HG03066 (cell line): ENCODE data around the gene IGFBP1.
"Not testable (repeated sequence)": the region's sequence is repeated elsewhere in the genome, so short reads cannot be mapped to it uniquely, and the experiment has no call there.

Experiments used
- ATAC-seq: cut with Tn5 transposase; IDR thresholded peaks from one replicate; pipeline ENCODE4 v1.9.1; 2021; ENCODE audit warnings: low read depth; ENCODE audit not compliant: unreplicated experiment

IGFBP1 gene

DNA sequence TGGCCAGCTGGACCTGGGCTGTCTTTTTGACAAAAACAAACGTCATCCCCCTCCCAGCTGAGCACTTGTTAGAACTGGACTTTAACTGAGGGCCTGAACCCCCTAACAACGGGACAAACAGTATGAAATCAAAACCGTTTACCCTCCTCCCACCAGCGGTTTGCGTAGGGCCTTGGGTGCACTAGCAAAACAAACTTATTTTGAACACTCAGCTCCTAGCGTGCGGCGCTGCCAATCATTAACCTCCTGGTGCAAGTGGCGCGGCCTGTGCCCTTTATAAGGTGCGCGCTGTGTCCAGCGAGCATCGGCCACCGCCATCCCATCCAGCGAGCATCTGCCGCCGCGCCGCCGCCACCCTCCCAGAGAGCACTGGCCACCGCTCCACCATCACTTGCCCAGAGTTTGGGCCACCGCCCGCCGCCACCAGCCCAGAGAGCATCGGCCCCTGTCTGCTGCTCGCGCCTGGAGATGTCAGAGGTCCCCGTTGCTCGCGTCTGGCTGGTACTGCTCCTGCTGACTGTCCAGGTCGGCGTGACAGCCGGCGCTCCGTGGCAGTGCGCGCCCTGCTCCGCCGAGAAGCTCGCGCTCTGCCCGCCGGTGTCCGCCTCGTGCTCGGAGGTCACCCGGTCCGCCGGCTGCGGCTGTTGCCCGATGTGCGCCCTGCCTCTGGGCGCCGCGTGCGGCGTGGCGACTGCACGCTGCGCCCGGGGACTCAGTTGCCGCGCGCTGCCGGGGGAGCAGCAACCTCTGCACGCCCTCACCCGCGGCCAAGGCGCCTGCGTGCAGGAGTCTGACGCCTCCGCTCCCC, at the start of gene IGFBP1:
Gene IGFBP1 (plus strand): TSS at position 304 of the 808 bp plus-strand sequence. CDS start 165 bp downstream, at position 469.
- ATAC-seq, result no peak

DNA sequence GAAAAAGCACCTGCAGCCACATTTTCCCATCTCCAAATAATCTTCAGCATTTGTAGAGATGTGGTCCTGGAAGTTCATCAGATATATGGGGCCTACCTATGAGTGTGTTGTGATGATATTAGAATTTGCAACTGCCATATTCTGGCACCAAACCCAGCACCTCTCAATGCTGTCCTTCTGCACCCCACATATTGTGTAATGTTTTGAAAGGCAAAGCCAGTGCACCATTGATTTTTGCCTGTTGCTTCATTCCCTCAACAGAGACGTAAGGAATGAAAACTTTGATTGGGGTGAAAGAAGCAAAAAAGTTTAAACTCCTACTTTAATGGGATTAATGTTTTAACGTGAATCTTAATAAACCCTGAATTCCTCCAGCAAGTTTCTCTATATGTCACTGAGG, 49.4 kb upstream of the IGFBP1 start:
- not testable (repeated sequence) for ATAC-seq

DNA sequence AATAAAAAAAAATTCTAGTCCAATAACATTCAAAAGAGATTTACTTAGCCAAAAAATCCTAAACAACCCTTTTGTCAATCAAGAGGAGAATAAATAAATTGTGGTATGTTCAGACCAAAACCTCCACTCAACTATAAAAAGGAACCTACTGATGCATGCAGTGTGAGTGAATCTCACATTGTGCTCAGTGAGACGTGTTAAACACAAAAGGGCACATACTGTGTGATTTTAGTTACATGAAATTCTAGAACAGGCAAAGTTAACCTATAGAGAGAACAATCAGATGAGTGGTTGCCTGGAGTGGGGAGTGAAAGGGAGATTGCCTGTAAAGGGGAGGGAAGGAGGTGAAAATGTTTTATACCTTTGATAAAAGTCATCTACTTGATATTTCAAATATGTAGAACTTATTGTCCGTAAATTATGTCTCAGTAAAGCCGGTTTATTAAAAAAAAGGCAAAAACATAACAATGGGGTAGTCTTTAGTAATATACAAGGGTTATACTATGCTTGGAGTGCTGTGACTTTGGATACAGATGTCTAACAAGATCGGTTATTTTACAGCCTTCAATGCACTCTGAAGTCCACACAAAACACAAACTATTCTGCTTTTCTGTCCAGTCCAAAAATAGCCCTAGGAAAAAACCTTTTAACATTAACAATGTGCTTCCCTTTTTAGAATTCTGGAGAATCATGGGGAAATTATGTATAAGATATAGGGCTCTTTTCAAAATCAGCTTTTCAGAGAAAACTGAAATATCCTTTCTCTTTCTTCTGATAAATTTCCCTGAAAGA, 46.2 kb upstream of the IGFBP1 start:
- not testable (repeated sequence) for ATAC-seq

DNA sequence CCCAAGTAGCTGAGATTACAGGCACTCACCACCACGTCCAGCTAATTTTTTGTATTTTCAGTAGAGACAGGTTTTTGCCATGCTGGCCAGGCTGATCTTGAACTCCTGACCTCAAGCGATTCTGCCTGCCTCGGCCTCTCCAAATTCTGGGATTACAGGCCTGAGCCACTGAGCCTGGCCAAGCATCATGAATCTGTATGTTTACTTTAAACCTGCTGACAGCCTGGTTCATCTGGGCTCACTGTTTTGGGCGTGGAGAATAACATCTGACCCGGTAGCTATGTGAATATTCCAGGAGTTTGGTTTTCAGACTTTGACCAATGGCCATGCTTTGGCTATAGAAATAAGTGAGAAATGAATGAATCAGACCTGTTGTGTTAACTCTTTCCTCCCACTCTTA, 41.8 kb upstream of the IGFBP1 start:
- not testable (repeated sequence) for ATAC-seq

DNA sequence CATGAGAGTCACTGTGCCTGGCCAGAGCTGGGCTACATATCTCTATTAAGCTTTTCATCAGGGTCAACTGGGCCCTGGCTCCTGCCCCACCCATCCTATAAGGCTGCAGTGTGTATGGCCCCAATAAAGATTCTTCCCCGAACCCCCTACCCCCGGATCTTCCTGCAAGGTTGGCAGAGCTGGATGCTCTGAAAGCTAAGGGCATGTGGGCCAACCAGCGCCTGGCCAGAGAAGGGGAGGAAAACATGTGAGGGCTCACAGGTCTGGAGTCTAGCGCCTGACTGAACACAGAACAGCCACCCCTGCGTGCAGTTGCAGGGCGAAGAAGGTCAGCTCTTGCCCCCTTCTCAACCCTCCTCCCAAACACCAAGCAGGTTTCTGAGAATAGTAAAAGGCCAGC, 39.6 kb upstream of the IGFBP1 start:
- ATAC-seq, result not testable (repeated sequence)

DNA sequence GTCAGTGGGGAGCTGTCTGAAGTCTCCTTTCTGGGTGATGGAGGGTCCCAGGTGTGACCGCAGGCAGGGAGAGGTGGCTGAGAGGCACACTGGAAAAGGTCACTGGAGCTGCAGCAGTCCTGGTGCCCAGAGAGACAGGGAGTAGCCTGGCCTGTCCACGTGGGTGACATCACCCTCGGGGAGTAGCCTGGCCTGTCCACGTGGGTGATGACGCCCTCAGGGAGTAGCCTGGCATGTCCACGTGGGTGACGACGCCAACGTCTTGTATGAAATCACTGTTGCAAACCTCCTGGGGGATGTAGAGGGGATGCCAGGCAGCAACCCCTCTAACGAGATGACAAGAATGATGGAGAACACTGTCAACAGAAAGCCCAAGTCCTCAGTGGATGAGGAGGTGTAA, 35.3 kb upstream of the IGFBP1 start:
- not testable (repeated sequence) for ATAC-seq

DNA sequence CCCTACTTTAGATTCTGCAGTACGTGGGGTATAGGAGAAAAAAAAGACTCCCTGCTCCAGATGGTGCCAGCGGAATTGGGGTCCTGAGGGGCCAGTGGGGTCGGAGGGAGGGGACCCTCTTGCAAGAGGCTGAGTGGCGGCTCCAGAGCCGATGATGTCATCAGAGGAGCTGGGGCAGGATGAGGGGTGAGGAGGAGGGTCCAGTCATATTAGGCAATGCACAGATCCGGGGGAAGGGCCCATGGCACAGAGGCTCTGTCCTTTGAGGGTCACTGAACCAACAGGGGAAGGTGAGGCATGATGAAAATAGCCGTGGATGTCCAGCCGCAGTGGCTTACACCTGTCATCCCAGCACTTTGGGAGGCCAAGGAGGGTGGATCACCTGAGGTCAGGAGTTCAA, 34.8 kb upstream of the IGFBP1 start:
- not testable (repeated sequence) for ATAC-seq

DNA sequence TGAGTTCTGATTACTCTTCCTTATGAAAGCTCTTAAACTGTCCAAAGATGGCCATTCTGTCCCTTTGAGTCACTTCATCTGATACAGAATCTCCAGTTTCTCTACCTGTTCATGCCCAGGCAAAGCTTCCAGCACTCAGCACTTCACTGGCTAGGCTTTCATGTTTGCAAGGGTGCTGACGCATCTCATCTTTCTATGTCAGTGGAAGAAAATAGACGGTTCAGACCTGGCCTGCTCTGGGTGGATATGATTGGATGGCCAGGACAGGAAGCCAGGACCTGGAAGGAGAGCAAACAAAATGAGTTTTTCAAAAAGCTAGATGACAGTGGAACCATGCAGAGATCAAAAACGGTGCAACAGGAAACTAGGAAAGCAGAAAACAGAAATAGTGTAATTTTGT, 32.6 kb upstream of the IGFBP1 start:
- ATAC-seq, result not testable (repeated sequence)

DNA sequence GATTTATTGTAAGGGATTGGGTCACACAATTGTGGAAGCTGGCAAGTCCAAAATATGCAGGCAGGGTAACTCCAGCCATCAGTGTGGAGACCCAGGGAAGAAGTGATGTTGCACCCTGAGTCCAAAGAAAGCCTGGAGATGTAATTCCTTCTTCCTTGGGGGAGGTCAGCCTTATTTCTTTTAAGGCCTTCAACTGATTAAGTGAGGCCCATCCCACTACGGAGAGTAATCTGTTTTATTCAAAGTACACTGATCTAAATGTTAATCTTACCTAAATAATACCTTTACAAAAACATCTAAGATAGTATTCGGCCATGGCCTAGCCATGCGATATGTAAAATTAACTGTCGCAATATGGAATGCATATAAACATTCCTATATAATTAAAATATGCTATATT, 31.4 kb upstream of the IGFBP1 start:
- not testable (repeated sequence) for ATAC-seq

DNA sequence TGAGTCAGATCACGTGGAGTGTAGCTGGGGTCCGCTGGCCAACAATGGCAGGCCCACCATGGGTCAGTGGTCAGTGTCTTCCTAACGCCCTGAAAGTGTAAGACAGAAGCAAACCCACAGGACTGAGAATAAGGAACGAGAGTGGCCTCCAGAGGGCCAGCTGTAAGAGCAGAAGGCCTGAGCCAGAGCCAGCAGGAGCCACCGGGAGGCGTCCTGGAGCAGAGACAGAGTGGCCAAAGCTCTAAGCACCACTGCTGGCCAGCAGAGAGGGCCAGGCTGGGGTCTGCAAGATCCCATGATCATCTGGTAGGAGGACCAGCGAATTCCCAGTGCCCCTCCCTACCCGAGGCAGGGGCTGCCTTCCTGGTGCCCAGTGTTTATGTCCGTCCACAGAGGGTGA, 24.6 kb upstream of the IGFBP1 start:
- ATAC-seq, result no peak

DNA sequence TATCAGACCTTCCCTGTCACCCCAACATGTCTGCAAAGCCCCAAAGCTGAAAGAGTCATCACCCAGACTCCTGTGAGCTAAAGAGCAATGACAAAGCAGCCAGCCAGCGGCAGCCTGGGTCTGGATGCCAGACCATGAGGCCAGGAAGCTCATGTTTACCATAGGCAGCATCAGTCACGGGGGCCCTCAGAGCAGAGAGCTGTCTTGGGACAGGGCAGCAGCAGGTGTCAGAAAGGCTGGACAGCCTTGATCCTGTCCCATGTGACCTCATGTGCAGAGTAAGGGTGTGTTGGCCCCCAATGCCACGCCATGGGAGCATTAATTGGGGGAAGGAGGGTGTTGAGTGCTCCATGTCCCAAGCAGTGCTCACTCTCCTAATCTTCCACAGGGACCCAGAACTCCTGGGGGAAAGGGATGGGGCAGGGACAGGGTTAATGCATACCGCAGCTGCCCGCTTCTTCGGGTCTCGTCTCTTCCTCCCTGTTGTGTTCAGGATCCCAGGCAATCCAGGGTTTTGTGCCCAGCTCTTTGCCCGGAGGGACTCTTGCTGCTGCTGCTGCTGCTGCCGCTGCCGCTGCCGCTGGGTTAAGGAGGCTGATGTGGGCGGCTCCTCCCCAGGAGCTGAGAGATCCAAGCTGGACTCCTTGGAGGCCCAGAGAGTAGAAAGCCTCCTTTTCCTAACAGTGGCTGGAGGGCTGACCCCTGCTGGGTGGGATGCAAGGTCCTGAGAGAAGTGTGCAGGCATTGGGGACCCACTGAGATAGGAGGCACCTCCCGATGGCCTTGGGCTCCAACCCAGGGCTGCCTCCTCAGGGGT, 22.5 kb upstream of the IGFBP1 start:
- no peak for ATAC-seq

DNA sequence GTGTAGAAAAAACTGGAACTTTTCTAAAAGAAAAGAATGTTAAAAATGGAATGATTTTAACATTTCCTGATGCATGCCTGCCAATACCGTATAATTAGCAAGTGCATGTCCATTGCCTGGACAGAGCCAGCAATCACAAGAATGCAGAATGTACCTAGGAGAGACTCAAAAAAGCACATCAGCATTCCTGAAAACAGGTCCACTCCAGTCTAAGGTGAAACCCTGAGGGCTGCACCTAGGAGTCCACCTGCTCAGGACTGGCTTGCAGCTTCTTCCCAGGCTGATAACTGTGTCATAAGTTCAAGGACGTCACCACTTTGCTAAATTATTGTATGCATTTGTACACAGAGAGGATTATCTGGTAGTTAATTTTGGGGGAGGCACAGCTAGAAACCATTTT, 20.8 kb upstream of the IGFBP1 start:
- no peak for ATAC-seq

DNA sequence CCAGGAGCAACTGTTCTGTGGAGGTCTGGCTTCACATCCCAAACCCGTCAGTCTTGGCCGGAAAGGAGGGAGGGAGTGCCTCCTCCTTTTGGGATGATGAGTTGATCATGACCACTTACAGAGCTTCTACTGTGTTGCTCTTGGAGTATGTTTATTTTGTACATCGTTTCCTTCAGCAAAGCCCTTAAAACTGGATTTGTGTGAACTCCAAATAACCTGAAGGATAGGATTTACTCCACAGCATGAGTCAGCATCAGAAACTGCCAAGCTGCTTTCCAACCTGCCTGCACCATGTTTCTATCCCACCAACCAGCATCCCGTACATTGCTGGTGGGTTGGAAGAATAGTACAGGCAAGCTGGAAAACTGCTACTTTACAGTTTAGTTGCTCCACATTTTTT, 18.9 kb upstream of the IGFBP1 start:
- no peak for ATAC-seq

DNA sequence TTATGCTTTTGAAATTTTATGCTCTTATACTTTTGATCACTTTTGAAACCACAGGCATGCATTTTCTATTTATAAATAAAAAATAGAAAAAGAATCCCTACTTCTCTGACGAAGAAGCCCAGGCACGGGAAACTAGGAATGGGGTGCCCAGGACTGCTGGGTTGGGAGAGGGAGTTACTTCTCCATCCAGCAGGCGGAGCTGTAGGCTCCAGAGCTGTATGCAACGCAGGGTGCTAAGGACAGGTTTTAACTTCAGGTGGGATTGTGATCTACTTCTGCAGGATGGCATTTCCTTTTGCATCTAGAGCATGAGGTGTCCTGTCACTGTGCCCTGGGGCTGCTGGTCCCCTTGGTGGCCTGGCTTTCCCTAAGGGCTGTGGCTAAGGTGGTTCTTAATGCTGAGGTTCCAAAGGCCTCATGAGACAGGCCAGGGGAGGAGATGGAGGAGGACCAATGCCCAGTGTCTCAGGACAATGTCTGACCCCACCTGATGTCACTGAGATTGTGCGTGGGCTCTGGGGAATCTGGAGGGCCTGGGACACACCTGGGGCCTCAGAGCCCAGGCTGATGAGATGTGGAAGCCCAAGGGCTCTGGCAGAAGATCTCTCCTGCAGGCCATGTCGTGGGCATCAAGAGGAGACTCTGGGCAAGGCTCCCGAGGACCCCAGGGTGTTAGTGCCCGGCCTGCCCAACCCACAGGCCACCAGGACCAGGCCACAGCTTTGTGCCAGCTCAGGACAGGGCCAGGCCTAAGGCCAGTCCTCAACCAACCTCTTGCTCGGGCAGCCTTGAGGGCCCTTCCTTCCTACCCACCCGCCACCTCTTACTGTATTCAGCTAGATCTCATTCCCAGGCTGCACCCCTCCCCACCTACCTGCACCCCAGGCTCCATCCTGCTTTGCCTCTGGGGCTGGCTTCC, 15.9 kb upstream of the IGFBP1 start:
- ATAC-seq, result no peak

DNA sequence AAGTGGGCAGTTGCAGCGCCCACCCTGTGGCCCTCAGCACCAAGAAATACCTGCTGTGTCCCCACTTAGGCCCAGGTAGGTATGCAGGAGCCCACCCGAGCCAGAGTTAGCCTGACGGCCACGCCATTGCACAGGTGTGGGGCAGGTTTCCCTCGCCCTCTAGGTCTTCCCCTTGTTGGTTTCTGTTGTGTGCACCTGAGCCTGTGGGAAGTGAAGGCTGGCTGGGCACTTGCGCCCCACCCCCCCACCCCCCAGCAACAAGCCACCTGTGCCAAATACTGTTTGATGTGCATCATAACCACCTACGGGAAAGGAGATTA, 15.3 kb upstream of the IGFBP1 start, which contains the start of gene CCDC201:
Gene CCDC201 (minus strand): TSS at position 48 of the 320 bp plus-strand sequence. CDS start 75 bp downstream, outside the sequence.
- ATAC-seq, result no peak

DNA sequence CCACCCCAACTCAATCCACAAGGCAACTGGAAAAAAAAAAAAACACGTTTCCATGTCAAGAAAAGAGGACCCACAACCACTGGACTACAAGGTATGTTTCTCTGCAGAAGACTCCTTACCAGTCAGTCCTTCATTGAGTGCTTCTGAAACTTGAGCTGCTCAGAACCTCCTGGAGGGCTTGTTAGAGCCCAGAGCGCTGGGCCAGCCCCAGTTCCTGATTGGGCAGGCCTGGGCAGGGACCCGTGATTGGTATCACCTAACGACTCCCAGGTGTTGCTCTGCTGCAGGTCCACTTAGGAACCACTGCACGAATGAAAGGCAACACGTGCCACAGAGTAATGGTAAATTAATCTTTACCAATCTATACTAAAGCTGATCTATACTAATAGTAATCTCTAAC, 14.9 kb upstream of the IGFBP1 start:
- ATAC-seq, result no peak

DNA sequence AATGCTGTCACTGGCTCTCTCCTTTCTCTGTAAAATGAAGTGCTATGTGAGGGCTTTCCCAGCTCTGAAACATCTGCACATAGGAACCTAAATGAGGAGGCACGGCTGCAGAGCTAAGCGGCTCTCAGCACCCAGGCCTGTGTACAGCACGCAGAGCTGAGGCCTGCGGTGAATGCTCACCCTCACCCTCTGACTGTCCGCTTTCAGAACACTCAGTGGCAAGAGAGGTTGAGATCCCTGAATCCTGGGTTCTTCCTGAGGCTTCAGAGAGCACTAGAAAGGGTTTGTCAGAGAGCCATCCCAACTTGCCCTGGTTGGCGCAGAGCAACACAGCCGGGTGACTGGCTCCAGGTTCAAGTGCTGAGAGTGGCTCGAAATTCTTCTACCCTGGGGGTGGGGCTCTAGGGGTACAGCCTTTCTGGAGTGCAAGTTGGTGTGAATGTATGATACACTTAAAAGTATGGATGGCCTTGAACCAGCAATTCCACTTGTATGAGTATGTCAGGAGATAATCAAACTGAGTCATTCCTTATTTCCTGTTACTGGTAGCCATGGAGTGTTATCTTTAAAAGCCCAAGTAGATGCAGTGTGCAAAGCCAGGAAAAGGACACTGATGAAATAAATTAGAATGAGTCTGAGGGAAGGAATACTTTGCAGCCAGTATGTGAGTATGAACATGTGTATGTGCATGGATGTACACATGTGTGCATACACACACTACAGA, 13.7 kb upstream of the IGFBP1 start:
- ATAC-seq, result no peak

DNA sequence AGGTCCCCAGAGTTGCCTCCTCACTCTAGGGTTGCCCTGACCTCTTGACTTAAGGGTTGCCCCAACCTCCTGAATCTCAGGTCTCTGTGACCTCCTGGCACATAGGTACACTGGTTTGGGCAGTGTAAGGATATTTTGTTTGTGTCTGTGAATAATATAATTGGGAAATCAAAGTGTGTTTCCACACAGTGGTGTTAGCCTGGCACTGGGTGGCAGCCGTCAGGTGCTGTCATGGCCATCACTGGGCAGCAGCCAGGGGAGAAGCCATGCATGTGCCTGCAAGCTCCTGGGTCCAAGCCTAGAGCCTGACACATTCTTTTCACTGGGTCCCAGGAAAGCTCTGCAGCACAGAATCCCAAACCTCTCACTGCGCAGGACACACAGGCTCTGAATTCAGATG, 11.8 kb upstream of the IGFBP1 start:
- no peak for ATAC-seq

DNA sequence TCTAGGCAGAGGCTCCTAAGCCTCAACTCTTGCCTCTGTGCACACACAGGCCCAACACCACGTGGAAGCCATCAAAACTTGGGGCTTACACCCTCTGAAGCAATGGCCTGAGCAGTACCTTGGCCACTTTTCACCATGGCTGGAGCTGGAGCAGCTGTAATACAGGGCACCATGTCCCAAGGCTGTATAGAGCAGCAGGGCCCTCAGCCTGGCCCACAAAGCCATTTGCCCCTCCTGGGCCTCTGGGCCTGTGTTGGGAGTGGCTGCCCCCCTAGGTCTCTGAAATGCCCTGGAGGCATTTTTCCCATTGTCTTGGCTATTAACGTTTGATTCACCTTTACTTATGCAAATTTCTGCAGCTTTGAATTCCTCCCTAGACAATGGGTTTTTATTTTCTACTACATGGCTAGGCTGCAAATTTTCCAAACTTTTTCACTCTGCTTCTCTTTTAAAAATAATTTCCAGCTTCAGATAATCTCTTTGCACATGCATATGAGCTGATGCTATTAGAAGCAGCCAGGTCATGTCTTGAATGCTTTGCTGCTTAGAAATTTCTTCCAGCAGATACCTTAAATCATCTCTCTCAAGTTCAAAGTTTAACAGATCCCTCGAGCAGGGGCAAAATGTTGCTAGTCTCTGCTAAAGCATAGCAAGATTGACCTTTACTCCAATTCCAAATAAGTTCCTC, 9.7 kb upstream of the IGFBP1 start:
- no peak for ATAC-seq
